ENCODE data around the gene LRRC58.

The LRRC58 gene

DNA sequence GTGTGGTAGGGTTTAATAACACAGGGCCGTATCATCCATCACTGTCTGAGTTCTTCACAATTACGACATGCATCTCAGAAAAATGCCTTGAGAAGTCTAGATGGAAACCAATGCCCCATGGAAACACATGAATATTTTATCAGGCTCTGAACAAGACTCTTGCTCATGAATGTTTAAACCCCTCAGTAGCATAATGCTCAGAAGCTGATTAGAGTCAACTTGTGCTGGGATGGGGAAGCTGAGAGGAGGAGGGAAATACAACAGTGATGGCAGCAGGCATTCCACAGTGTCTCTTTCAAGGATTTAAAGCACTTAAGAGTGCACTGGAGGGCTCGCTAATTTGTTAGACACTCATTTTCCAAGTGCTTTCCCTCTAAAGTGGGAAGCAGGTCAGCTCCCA lies 67.9 kb downstream of the LRRC58 start:
- FAIRE-seq (no peak), DNase-seq (ENCODE audit: insufficient read length, low spot score) (no peak)

DNA sequence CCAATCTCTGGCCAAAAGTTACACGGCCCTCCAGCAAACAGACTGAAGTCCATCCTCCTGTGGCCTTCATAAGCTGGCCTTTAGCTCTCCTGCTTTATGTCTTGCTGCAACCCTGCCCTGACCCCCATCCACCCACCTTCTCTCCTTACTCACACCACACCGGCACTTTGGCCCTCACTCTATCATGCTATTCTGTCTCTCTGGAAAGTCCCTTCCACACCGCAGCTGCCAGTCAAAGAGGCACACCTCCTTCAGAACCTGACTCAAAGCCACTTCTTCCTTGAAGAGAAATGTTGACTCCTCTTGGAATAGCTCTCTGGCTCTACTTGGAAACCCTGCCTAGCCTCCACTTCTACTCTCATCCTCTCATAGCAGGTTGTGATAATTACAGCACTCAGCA lies 68.6 kb downstream of the LRRC58 start:
- FAIRE-seq = no peak
- no peak for DNase-seq (ENCODE audit: insufficient read length, low spot score)

DNA sequence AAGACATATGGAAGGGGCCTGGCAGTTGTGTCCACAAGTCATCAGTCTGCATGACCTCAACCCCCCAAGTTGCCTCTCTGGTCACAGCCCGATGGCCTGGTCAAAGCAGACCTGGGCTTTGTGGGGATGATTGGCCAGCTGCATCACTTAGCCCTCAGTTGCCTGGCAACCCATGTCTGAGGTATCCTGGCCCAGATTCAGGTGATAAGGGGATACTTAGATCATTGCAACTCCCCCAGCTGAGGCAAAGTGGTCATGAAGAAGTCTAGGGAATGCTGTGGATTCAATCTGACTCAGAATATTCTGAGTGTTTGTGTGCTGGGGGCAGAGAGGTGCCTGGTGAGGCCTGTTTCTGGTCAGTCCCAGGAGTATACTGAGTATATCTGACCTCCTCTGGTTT lies 69.1 kb downstream of the LRRC58 start:
- no peak for FAIRE-seq
- no peak for DNase-seq (ENCODE audit: insufficient read length, low spot score)

DNA sequence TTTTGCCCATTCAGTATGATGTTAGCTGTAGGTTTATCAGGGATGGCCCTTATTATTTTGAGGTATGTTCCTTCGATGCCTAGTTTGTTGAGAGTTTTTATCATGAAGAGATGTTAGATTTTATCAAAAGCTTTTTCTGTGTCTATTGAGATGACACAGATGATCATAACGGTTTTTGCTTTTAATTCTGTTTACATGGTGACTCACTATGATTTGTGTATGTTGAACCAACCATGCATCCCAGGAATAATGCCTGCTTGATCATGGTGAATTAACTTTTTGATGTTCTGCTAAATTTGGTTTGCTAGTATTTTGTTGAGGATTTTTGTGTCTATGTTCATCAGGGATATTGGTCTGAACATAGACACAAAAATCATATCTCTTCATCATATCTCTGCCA lies 72.4 kb downstream of the LRRC58 start:
- FAIRE-seq (no peak), DNase-seq (ENCODE audit: insufficient read length, low spot score) (no peak)

DNA sequence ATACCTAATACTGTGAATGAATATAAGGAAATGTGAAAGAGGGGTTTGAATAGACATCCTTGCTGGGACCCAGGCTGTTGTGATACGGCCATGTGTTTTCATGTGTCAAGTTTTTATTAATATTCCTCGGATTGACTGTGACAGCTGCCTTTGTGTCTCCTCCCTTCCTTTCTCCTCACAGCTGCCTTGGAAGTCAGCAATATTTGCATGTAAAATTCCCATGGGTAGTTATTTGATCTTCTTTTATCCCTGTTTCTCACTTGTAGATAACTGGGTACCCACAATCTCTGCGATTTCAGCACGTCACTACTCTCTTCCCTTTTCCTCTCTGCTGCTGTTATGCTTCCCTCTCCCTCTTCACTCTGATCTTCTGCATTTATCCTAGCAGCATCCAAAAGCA lies 73.5 kb downstream of the LRRC58 start:
- no peak for FAIRE-seq
- no peak for DNase-seq (ENCODE audit: insufficient read length, low spot score)

DNA sequence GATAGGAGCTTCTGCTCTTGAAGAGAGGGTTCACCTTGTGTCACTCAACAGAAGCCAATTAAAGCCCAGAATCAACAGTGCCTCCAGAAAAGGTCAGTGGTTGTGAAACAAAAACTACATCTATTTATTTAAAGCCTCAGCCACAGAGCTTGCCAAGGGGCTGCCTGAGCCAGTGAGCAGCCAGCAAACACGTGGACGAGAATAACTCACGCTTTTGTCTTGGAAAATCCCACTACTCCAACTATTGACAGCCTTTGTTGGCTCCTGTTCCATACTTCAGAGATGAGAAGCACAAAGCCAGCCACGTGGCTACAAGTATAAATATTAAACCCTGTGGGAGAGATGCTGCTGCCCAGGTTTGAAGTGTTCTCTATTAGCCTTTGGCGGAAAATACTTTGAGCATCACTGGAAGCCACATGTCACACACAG lies 74.4 kb downstream of the LRRC58 start:
- DNase-seq (ENCODE audit: insufficient read length, low spot score) (no peak), FAIRE-seq (no peak)
